ENCODE measurements around the gene TACC2. TPM values are rescaled to one million over a fixed set of nuclear protein-coding genes. Genes with fewer than 3 reads are reported as not detected.

The TACC2 gene
- total and polyA plus RNA-seq, 4 donors: 43.3 to 309 (median 127) TPM

GRCh38 chr10:122249991-122250750 lies 261.2 kb downstream of the TACC2 start:
- H3K4me3 ChIP-seq: no peak overlapping the region
- peaks cover 0 to 57% (median 2%) of the 10 kb centered on the region in 4 donors for H3K36me3 ChIP-seq (ENCODE audit: control insufficient read depth in 4 of 4, insufficient read depth in 4 of 4, low read length in 4 of 4)
- TF ChIP-seq, protein P1, sequence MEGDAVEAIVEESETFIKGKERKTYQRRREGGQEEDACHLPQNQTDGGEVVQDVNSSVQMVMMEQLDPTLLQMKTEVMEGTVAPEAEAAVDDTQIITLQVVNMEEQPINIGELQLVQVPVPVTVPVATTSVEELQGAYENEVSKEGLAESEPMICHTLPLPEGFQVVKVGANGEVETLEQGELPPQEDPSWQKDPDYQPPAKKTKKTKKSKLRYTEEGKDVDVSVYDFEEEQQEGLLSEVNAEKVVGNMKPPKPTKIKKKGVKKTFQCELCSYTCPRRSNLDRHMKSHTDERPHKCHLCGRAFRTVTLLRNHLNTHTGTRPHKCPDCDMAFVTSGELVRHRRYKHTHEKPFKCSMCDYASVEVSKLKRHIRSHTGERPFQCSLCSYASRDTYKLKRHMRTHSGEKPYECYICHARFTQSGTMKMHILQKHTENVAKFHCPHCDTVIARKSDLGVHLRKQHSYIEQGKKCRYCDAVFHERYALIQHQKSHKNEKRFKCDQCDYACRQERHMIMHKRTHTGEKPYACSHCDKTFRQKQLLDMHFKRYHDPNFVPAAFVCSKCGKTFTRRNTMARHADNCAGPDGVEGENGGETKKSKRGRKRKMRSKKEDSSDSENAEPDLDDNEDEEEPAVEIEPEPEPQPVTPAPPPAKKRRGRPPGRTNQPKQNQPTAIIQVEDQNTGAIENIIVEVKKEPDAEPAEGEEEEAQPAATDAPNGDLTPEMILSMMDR (IDR thresholded peaks at IDR 0.05; ENCODE audit: control extremely low read depth, extremely low read depth): no peak
- no peak overlapping the region for H3K9ac ChIP-seq (ENCODE audit: insufficient read depth in 1 of 2, low read length in 2 of 2)
- no peak for ATAC-seq (ENCODE audit: insufficient read depth, low FRiP score)
- no peak overlapping the region for H3K27ac ChIP-seq (ENCODE audit: low read depth in 1 of 2, low read length in 1 of 2)
- no peaks in the 10 kb centered on the region for H3K4me1 ChIP-seq (ENCODE audit: control insufficient read depth in 5 of 5, insufficient read depth in 5 of 5, low read length in 5 of 5)
- no peak for DNase-seq
- H3K27me3 ChIP-seq (ENCODE audit: control insufficient read depth in 3 of 3, insufficient read depth in 3 of 3, low read length in 2 of 3): no peaks in the 10 kb centered on the region
- H3K9me3 ChIP-seq (ENCODE audit: control insufficient read depth in 4 of 4, insufficient read depth in 3 of 4, low read length in 3 of 4): no peaks in the 10 kb centered on the region
- 89 to 93% methylated on average over 10 of the region's 10 CpGs for WGBS, 2 donors

DNA sequence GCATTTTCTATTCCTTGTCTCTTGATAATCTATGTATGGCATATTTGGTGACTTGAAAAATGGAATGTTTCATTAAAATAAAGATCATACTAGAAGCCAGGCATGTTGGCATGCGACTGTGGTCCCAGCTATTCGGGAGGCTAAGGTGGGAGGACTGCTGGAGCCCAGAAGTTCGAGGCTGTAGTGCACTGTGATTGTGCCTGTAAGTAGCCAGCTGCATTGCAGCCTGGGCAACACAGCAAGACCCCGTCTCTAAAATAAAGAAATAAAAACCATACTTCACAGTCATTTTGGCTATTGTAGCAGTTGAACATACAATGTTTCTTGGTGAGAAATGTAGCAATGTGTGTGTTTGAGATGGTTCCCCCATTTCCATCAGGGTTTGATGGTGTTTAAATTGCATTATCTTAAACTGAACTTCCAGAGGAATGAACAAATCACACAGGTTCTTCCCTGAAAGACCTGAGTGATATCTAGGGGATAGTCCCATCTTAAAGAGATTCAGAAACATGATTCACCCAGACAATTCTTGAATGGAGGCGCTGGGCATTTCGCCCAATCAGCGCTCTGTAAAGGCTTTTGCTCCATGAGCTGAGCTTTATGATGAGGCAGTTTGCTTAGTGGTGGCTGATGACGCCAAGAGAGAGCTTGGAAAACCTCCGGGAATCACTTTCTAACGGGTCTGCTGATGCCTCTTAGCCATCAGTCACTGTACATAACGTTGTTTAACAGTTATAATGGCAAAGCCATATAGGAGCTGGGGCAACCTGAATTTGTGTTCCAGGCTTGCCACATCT lies 262.7 kb downstream of the TACC2 start:
- ATAC-seq (ENCODE audit: insufficient read depth, low FRiP score): no peak
- H3K4me3 ChIP-seq: no peak overlapping the region
- no peaks in the 10 kb centered on the region for H3K27me3 ChIP-seq (ENCODE audit: control insufficient read depth in 3 of 3, insufficient read depth in 3 of 3, low read length in 2 of 3)
- no peaks in the 10 kb centered on the region for H3K9me3 ChIP-seq (ENCODE audit: control insufficient read depth in 4 of 4, insufficient read depth in 3 of 4, low read length in 3 of 4)
- DNase-seq: no peak
- H3K27ac ChIP-seq (ENCODE audit: low read depth in 1 of 2, low read length in 1 of 2): no peak overlapping the region
- TF ChIP-seq, protein P1 (IDR thresholded peaks at IDR 0.05; ENCODE audit: control extremely low read depth, extremely low read depth): no peak
- peaks cover 0 to 58% (median 2%) of the 10 kb centered on the region in 4 donors for H3K36me3 ChIP-seq (ENCODE audit: control insufficient read depth in 4 of 4, insufficient read depth in 4 of 4, low read length in 4 of 4)
- H3K4me1 ChIP-seq (ENCODE audit: control insufficient read depth in 5 of 5, insufficient read depth in 5 of 5, low read length in 5 of 5): no peaks in the 10 kb centered on the region
- WGBS, 2 donors: 93% methylated on average over 11 of the region's 11 CpGs
- no peak overlapping the region for H3K9ac ChIP-seq (ENCODE audit: insufficient read depth in 1 of 2, low read length in 2 of 2)

DNA sequence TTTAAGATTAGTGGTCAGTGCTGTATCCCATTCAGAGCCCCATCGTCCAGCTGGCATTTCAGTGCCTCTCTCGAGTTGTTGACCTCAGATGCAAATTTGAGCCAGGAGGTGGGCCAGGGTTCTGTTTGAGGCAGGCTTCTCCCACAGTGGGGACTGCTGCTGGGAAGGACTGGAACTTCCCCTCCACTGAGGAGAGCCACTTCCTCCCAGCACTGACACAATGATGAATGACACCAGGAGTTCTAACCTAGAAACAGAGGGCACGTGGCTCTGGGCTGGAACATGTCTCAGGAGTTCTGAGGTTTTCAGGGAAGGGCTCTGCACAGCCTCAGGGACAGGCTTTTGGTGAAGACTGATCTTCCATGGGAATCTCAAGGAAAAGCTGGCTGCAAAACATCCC lies 263.8 kb downstream of the TACC2 start:
- no peak overlapping the region for H3K9ac ChIP-seq (ENCODE audit: insufficient read depth in 1 of 2, low read length in 2 of 2)
- DNase-seq (no peak), ATAC-seq (ENCODE audit: insufficient read depth, low FRiP score) (no peak)
- H3K9me3 ChIP-seq (ENCODE audit: control insufficient read depth in 4 of 4, insufficient read depth in 3 of 4, low read length in 3 of 4): no peaks in the 10 kb centered on the region
- H3K27me3 ChIP-seq (ENCODE audit: control insufficient read depth in 3 of 3, insufficient read depth in 3 of 3, low read length in 2 of 3): no peaks in the 10 kb centered on the region
- TF ChIP-seq, protein P1 (IDR thresholded peaks at IDR 0.05; ENCODE audit: control extremely low read depth, extremely low read depth): no peak
- peaks cover 0 to 55% (median 2%) of the 10 kb centered on the region in 4 donors for H3K36me3 ChIP-seq (ENCODE audit: control insufficient read depth in 4 of 4, insufficient read depth in 4 of 4, low read length in 4 of 4)
- H3K27ac ChIP-seq (ENCODE audit: low read depth in 1 of 2, low read length in 1 of 2): no peak overlapping the region
- no peaks in the 10 kb centered on the region for H3K4me1 ChIP-seq (ENCODE audit: control insufficient read depth in 5 of 5, insufficient read depth in 5 of 5, low read length in 5 of 5)
- no peak overlapping the region for H3K4me3 ChIP-seq
- 36 to 45% methylated on average over 3 of the region's 3 CpGs for WGBS, 2 donors

All from lung (tissue), 12 donors.